HepG2 (cell line): Measurements from ENCODE around the gene NPSR1. TPM values are rescaled to one million over a fixed set of nuclear protein-coding genes. Genes with fewer than 3 reads are reported as not detected.

Source experiments
- ISL2 ChIP-seq: sonication (generic); formaldehyde crosslinking; IDR thresholded peaks from 2 replicates; pipeline ENCODE4 v1.5.0; 2020; ENCODE audit warnings: missing genetic modification reagents
- JUND ChIP-seq: sonication (generic); formaldehyde crosslinking; IDR thresholded peaks from 2 replicates; pipeline ENCODE4 v1.8.0; 2022; ENCODE audit warnings: mild to moderate bottlenecking, missing genetic modification reagents
- NKX3-1 ChIP-seq: sonication (generic); formaldehyde crosslinking; IDR thresholded peaks from 2 replicates; pipeline ENCODE4 v1.5.0; 2020; ENCODE audit warnings: missing genetic modification reagents
- REPIN1 ChIP-seq: sonication (generic); formaldehyde crosslinking; IDR thresholded peaks from 2 replicates; pipeline ENCODE4 v1.8.0; 2022; ENCODE audit warnings: missing genetic modification reagents, low read depth, mild to moderate bottlenecking, borderline replicate concordance
- SNAI1 ChIP-seq: sonication (generic); formaldehyde crosslinking; IDR thresholded peaks from 2 replicates; pipeline ENCODE4 v1.5.0; 2020; ENCODE audit warnings: mild to moderate bottlenecking, missing genetic modification reagents, borderline replicate concordance
- SYNCRIP ChIP-seq: fragments of 200-400 bp; formaldehyde crosslinking; IDR thresholded peaks from 2 replicates; pipeline ENCODE4 v1.6.1; 2018; ENCODE audit warnings: mild to moderate bottlenecking, low read depth, low read length; ENCODE audit not compliant: insufficient read depth
- polyA plus RNA-seq, 8 experiments: library from polyadenylated mRNA; depleted of rRNA in 3 of 8; stranded (reverse) in 7 of 8; unstranded in 1 of 8; fragments of >200 nt; fragmentation: Illumina TruSeq in 4 of 8; extraction: Trizol in 4 of 8; gene quantifications; 2 replicates each; pipeline versions ENCODE4 v1.2.1 to v1.2.3, GENCODE V29; 2011 to 2016; ENCODE audit warnings: low read depth in 4 of 8, missing spikeins in 1 of 8, mixed read lengths in 1 of 8; ENCODE audit not compliant: insufficient read depth in 1 of 8
- total RNA-seq, 5 experiments: library from RNA; depleted of rRNA; stranded (reverse); fragments of >200 nt; fragmentation: Illumina TruSeq; extraction: Trizol; gene quantifications; 2 replicates each; pipeline ENCODE4 v1.2.3, GENCODE V29; 2016; ENCODE audit warnings: low read depth in 1 of 5
- TF ChIP-seq, protein P1 (sequence below): sonication (generic); formaldehyde crosslinking; IDR thresholded peaks from one replicate; pipeline ENCODE4 v1.5.1; 2020; ENCODE audit warnings: mild to moderate bottlenecking, missing genetic modification reagents; ENCODE audit errors: not compliant biosample characterization
- TF ChIP-seq, protein P2 (sequence below): IDR thresholded peaks from 2 replicates; pipeline ENCODE4 v1.6.1; 2016; ENCODE audit warnings: mild to moderate bottlenecking
- TF ChIP-seq, protein P3 (sequence below): sonication (generic); formaldehyde crosslinking; IDR thresholded peaks from 2 replicates; pipeline ENCODE4 v1.4.0; 2020; ENCODE audit warnings: mild to moderate bottlenecking, missing genetic modification reagents

Gene NPSR1
- total and polyA plus RNA-seq, 2 of the 13 experiments (the other 11 are each of a cell fraction or from before 2014, with no cell fraction given), result not detected

GRCh38 chr7:34747867-34748727 lies 90.1 kb downstream of the NPSR1 start (continued):
- TF ChIP-seq, protein P1, sequence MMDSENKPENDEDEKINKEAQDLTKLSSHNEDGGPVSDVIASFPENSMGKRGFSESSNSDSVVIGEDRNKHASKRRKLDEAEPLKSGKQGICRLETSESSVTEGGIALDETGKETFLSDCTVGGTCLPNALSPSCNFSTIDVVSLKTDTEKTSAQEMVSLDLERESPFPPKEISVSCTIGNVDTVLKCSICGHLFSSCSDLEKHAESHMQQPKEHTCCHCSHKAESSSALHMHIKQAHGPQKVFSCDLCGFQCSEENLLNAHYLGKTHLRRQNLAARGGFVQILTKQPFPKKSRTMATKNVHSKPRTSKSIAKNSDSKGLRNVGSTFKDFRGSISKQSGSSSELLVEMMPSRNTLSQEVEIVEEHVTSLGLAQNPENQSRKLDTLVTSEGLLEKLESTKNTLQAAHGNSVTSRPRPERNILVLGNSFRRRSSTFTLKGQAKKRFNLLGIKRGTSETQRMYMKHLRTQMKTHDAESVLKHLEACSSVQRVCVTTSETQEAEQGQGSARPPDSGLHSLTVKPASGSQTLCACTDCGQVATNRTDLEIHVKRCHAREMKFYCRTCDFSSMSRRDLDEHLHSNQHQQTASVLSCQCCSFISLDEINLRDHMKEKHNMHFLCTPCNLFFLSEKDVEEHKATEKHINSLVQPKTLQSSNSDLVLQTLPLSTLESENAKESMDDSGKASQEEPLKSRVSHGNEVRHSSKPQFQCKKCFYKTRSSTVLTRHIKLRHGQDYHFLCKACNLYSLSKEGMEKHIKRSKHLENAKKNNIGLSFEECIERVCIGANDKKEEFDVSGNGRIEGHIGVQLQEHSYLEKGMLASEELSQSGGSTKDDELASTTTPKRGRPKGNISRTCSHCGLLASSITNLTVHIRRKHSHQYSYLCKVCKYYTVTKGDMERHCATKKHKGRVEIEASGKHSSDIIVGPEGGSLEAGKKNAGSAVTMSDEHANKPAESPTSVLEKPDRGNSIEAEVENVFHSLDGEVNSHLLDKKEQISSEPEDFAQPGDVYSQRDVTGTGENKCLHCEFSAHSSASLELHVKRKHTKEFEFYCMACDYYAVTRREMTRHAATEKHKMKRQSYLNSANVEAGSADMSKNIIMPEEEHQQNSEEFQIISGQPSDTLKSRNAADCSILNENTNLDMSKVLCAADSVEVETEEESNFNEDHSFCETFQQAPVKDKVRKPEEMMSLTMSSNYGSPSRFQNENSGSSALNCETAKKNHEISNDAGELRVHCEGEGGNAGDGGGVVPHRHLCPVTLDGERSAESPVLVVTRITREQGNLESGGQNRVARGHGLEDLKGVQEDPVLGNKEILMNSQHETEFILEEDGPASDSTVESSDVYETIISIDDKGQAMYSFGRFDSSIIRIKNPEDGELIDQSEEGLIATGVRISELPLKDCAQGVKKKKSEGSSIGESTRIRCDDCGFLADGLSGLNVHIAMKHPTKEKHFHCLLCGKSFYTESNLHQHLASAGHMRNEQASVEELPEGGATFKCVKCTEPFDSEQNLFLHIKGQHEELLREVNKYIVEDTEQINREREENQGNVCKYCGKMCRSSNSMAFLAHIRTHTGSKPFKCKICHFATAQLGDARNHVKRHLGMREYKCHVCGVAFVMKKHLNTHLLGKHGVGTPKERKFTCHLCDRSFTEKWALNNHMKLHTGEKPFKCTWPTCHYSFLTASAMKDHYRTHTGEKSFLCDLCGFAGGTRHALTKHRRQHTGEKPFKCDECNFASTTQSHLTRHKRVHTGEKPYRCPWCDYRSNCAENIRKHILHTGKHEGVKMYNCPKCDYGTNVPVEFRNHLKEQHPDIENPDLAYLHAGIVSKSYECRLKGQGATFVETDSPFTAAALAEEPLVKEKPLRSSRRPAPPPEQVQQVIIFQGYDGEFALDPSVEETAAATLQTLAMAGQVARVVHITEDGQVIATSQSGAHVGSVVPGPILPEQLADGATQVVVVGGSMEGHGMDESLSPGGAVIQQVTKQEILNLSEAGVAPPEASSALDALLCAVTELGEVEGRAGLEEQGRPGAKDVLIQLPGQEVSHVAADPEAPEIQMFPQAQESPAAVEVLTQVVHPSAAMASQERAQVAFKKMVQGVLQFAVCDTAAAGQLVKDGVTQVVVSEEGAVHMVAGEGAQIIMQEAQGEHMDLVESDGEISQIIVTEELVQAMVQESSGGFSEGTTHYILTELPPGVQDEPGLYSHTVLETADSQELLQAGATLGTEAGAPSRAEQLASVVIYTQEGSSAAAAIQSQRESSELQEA (CRISPR knock-in tag), result peak; percentile 45
- peak; percentile 63; the same call in 1 of the 2 replicates for TF ChIP-seq REPIN1 (CRISPR knock-in tag)
- no peak for TF ChIP-seq SYNCRIP
- TF ChIP-seq JUND (CRISPR knock-in tag), result peak; percentile 97
- TF ChIP-seq NKX3-1, result peak; percentile 93
- TF ChIP-seq, protein P2, sequence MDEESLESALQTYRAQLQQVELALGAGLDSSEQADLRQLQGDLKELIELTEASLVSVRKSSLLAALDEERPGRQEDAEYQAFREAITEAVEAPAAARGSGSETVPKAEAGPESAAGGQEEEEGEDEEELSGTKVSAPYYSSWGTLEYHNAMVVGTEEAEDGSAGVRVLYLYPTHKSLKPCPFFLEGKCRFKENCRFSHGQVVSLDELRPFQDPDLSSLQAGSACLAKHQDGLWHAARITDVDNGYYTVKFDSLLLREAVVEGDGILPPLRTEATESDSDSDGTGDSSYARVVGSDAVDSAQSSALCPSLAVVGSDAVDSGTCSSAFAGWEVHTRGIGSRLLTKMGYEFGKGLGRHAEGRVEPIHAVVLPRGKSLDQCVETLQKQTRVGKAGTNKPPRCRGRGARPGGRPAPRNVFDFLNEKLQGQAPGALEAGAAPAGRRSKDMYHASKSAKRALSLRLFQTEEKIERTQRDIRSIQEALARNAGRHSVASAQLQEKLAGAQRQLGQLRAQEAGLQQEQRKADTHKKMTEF (CRISPR knock-in tag), result peak; percentile 96
- TF ChIP-seq SNAI1 (CRISPR knock-in tag), result 0 out of 2 replicates have a peak, but pooled peaks have one; percentile 46
- peak; percentile 85 for TF ChIP-seq ISL2
- TF ChIP-seq, protein P3, sequence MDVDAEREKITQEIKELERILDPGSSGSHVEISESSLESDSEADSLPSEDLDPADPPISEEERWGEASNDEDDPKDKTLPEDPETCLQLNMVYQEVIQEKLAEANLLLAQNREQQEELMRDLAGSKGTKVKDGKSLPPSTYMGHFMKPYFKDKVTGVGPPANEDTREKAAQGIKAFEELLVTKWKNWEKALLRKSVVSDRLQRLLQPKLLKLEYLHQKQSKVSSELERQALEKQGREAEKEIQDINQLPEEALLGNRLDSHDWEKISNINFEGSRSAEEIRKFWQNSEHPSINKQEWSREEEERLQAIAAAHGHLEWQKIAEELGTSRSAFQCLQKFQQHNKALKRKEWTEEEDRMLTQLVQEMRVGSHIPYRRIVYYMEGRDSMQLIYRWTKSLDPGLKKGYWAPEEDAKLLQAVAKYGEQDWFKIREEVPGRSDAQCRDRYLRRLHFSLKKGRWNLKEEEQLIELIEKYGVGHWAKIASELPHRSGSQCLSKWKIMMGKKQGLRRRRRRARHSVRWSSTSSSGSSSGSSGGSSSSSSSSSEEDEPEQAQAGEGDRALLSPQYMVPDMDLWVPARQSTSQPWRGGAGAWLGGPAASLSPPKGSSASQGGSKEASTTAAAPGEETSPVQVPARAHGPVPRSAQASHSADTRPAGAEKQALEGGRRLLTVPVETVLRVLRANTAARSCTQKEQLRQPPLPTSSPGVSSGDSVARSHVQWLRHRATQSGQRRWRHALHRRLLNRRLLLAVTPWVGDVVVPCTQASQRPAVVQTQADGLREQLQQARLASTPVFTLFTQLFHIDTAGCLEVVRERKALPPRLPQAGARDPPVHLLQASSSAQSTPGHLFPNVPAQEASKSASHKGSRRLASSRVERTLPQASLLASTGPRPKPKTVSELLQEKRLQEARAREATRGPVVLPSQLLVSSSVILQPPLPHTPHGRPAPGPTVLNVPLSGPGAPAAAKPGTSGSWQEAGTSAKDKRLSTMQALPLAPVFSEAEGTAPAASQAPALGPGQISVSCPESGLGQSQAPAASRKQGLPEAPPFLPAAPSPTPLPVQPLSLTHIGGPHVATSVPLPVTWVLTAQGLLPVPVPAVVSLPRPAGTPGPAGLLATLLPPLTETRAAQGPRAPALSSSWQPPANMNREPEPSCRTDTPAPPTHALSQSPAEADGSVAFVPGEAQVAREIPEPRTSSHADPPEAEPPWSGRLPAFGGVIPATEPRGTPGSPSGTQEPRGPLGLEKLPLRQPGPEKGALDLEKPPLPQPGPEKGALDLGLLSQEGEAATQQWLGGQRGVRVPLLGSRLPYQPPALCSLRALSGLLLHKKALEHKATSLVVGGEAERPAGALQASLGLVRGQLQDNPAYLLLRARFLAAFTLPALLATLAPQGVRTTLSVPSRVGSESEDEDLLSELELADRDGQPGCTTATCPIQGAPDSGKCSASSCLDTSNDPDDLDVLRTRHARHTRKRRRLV, result peak; percentile 78; the same call in 1 of the 2 replicates
